Liver (tissue), 3 donors: ENCODE measurements around the gene TRAPPC5.

ENCODE experiments used
- CTCF ChIP-seq: fragments of 150-350 bp; IDR thresholded peaks from 2 replicates; pipeline ENCODE4 v1.5.1; 2017; ENCODE audit warnings: improper control_type of control experiment, low read depth, low read length; ENCODE audit not compliant: missing input control
- REST ChIP-seq: IDR thresholded peaks from 2 replicates; pipeline ENCODE4 v1.6.1; 2016; ENCODE audit warnings: antibody characterized with exemption, mild to moderate bottlenecking
- TAF1 ChIP-seq: conservative IDR thresholded peaks from 2 replicates; pipeline ENCODE4 v1.6.1; 2016; ENCODE audit warnings: antibody characterized with exemption, mild to moderate bottlenecking
- YY1 ChIP-seq: IDR thresholded peaks from 2 replicates; pipeline ENCODE4 v1.6.1; 2016; ENCODE audit warnings: antibody characterized with exemption, mild to moderate bottlenecking
- ZBTB33 ChIP-seq: IDR thresholded peaks from 2 replicates; pipeline ENCODE4 v1.6.1; 2016; ENCODE audit warnings: antibody characterized with exemption
- donor health status: healthy.
- donor health status: healthy.

GRCh38 chr19:7722231-7722651, 41.6 kb downstream of the TRAPPC5 start:
- TF ChIP-seq CTCF (no peak), ZBTB33 (no peak), TAF1 (no peak), YY1 (no peak), REST (no peak)
